Pancreas (tissue), 10 donors: Measurements from ENCODE around the gene LRP1B. TPM values are rescaled to one million over a fixed set of nuclear protein-coding genes. Genes with fewer than 3 reads are reported as not detected.

Source experiments
- ATAC-seq, 4 donors: fragments of 200-7000 bp; cut with Tn5 transposase; one replicate each; pipeline versions ENCODE4 v1.8.0 to v1.9.1; 2020; ENCODE audit warnings: mild to moderate bottlenecking in 4 of 4, moderate library complexity in 4 of 4
- DNase-seq, 6 donors: peaks; one replicate each; pipeline ENCODE4 v3.0.0-alpha.2; 2020
- FAIRE-seq: peaks from 2 replicates; lab custom pipeline; 2012; peaks lifted over from hg19 to GRCh38; lab: Jason Lieb, UNC
- H3K27ac ChIP-seq, 4 donors: fragments of 200-600 bp; sonication (generic); 1 replicate in 3 of 4; 2 replicates in 1 of 4; pipeline versions ENCODE4 v1.5.0 to v1.8.0; 2020
- H3K27me3 ChIP-seq, 4 donors: fragments of 200-600 bp; one replicate each; pipeline ENCODE4 v1.8.0; 2021
- H3K36me3 ChIP-seq, 3 donors: fragments of 200-600 bp; sonication (generic) in 1 of 3; one replicate each; pipeline versions ENCODE4 v1.5.0 to v1.8.0; 2020 to 2021
- H3K4me1 ChIP-seq, 3 donors: fragments of 200-600 bp; one replicate each; pipeline ENCODE4 v1.8.0; 2021
- H3K4me3 ChIP-seq, 4 donors: fragments of 200-600 bp; sonication (generic) in 2 of 4; one replicate each; pipeline versions ENCODE4 v1.5.0 to v1.8.0; 2020 to 2021
- H3K9me3 ChIP-seq, 4 donors: fragments of 200-600 bp; one replicate each; pipeline ENCODE4 v1.8.0; 2021
- WGBS, 2 donors: extraction: QIAGEN DNeasy Blood & Tissue Kit; methylation state at CpG; one replicate each; pipeline ENCODE4 v1.1.7; 2013; 5-methylcytosine and 5-hydroxymethylcytosine counted together
- intact Hi-C, 3 donors: fragments of 100-400 bp; cut with DNase I; formaldehyde crosslinking; loops; one replicate each; pipeline versions ENCODE4 v1.11.1 to v1.14.2; 2022
- polyA plus RNA-seq, 2 donors: library from polyadenylated mRNA; stranded (reverse); fragments of 200-250 nt; gene quantifications; one replicate each; pipeline ENCODE4 v1.2.3, GENCODE V29; 2013
- total RNA-seq, 6 donors: library from RNA; stranded (reverse); fragmentation: NEBNext Ultra II Directional in 4 of 6; extraction: Animal tissue kit (Norgen Biotek cat#: 25700) in 4 of 6; gene quantifications; one replicate each; pipeline versions ENCODE4 v1.2.1 to v1.2.4, GENCODE V29; 2021 to 2023
- TF ChIP-seq, protein P1 (sequence below), 4 donors: fragments of 200-600 bp; sonication (generic) in 3 of 4; IDR thresholded peaks; one replicate each; pipeline versions ENCODE4 v1.5.0 to v1.8.0; 2021; ENCODE audit warnings: antibody characterized with exemption in 4 of 4
- donor health status: healthy with polysubstance abuse.
- donor health status: DM: no; HTN: no; CAD: no; lungs with moderate emphysema.
- donor health status: DM: no; HTN: no; CAD: no.
- donor health status: control.
- donor health status: control.
- donor health status: Bipolar disorder and iron deficiency.
- donor health status: DM: yes; HTN: yes; CAD: no.
- donor health status: DM: no; HTN: no; CAD: no.
- donor health status: DM: no; HTN: no; CAD: no.
- donor health status: DM: yes; HTN: yes; CAD: no.

LRP1B gene
- total and polyA plus RNA-seq, 8 donors: 0.06 to 0.55 (median 0.25) TPM

- DNase-seq (no peak), ATAC-seq (no peak), FAIRE-seq (no peak)
- WGBS, 2 donors: 65 to 74% methylated on average over 1 of the region's 1 CpG
- H3K36me3 ChIP-seq: no peaks in the 10 kb centered on the region
- H3K4me1 ChIP-seq: no peaks in the 10 kb centered on the region
- H3K27ac ChIP-seq: no peak overlapping the region
- H3K4me3 ChIP-seq: no peak overlapping the region
- intact Hi-C loops: no loop called here
- TF ChIP-seq, protein P1, sequence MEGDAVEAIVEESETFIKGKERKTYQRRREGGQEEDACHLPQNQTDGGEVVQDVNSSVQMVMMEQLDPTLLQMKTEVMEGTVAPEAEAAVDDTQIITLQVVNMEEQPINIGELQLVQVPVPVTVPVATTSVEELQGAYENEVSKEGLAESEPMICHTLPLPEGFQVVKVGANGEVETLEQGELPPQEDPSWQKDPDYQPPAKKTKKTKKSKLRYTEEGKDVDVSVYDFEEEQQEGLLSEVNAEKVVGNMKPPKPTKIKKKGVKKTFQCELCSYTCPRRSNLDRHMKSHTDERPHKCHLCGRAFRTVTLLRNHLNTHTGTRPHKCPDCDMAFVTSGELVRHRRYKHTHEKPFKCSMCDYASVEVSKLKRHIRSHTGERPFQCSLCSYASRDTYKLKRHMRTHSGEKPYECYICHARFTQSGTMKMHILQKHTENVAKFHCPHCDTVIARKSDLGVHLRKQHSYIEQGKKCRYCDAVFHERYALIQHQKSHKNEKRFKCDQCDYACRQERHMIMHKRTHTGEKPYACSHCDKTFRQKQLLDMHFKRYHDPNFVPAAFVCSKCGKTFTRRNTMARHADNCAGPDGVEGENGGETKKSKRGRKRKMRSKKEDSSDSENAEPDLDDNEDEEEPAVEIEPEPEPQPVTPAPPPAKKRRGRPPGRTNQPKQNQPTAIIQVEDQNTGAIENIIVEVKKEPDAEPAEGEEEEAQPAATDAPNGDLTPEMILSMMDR (IDR thresholded peaks at IDR 0.05): no peak
- H3K9me3 ChIP-seq: no peaks in the 10 kb centered on the region
- no peaks in the 10 kb centered on the region for H3K27me3 ChIP-seq
These were observed 1051.6 kb downstream of the LRP1B start for GRCh38 chr2:141079231-141079630.

DNA sequence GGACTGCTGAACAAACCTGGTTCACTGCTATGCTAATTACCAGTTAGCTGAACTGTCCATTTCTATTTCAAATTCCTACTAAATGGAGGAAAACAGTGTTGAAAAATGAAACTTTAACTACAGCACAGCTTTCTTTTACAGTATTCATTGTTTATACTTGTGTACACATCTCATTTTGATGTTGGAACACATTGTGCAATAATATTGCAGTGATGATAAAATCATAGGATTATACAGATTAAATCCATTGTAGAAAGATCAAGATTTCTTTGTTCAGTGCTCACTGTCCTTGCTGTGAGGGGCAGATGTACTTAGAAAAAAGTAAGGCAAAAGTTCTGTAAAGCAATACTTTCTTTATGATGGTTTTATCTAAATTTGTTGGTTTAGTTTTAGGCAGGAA, 1055.1 kb downstream of the LRP1B start:
- Histone ChIP-seq H3K9me3 (no peaks in the 10 kb centered on the region), H3K27ac (no peak overlapping the region), H3K4me3 (no peak overlapping the region), H3K27me3 (no peaks in the 10 kb centered on the region), H3K36me3 (no peaks in the 10 kb centered on the region), H3K4me1 (no peaks in the 10 kb centered on the region)
- no peak for DNase-seq
- no peak for FAIRE-seq
- TF ChIP-seq, protein P1 (IDR thresholded peaks at IDR 0.05): no peak
- intact Hi-C loops: no loop called here
- ATAC-seq: no peak

GRCh38 chr2:141068053-141068682, 1062.6 kb downstream of the LRP1B start:
- FAIRE-seq (no peak), ATAC-seq (peak in 2 of 4 donors; percentile 49 to 90), DNase-seq (peak in 1 of 6 donors; percentile 39)
- TF ChIP-seq, protein P1 (IDR thresholded peaks at IDR 0.05): no peak
- H3K27me3 ChIP-seq: no peaks in the 10 kb centered on the region
- no peak overlapping the region for H3K4me3 ChIP-seq
- no peak overlapping the region for H3K27ac ChIP-seq
- no peaks in the 10 kb centered on the region for H3K36me3 ChIP-seq
- WGBS, 2 donors: 83 to 90% methylated on average over 9 of the region's 9 CpGs
- intact Hi-C loops: no loop called here
- no peaks in the 10 kb centered on the region for H3K4me1 ChIP-seq
- no peaks in the 10 kb centered on the region for H3K9me3 ChIP-seq

GRCh38 chr2:141065042-141065441, 1065.8 kb downstream of the LRP1B start:
- H3K27me3 ChIP-seq: no peaks in the 10 kb centered on the region
- no peaks in the 10 kb centered on the region for H3K36me3 ChIP-seq
- no peak overlapping the region for H3K4me3 ChIP-seq
- ATAC-seq: no peak
- no peaks in the 10 kb centered on the region for H3K4me1 ChIP-seq
- DNase-seq: no peak
- H3K9me3 ChIP-seq: no peaks in the 10 kb centered on the region
- TF ChIP-seq, protein P1 (IDR thresholded peaks at IDR 0.05): no peak
- intact Hi-C loops: no loop called here
- 59 to 74% methylated on average over 4 of the region's 4 CpGs for WGBS, 2 donors
- H3K27ac ChIP-seq: no peak overlapping the region
- no peak for FAIRE-seq

GRCh38 chr2:141063406-141063805, 1067.4 kb downstream of the LRP1B start:
- H3K27ac ChIP-seq: no peak overlapping the region
- no peaks in the 10 kb centered on the region for H3K4me1 ChIP-seq
- WGBS, 2 donors: 79 to 85% methylated on average over 4 of the region's 4 CpGs
- no peak for DNase-seq
- no peaks in the 10 kb centered on the region for H3K9me3 ChIP-seq
- no peak for ATAC-seq
- FAIRE-seq: no peak
- TF ChIP-seq, protein P1 (IDR thresholded peaks at IDR 0.05): no peak
- no peak overlapping the region for H3K4me3 ChIP-seq
- intact Hi-C loops: no loop called here
- H3K27me3 ChIP-seq: no peaks in the 10 kb centered on the region
- no peaks in the 10 kb centered on the region for H3K36me3 ChIP-seq
